Kidney capillary endothelial cell (primary cell): ENCODE results near the gene PTCD2.

ENCODE experiments used
- DNase-seq: peaks from one replicate; pipeline ENCODE4 v3.0.0-alpha.2; 2018; ENCODE audit warnings: low spot score

The PTCD2 gene

GRCh38 chr5:72415616-72416325, 95.6 kb downstream of the PTCD2 start:
- no peak for DNase-seq

DNA sequence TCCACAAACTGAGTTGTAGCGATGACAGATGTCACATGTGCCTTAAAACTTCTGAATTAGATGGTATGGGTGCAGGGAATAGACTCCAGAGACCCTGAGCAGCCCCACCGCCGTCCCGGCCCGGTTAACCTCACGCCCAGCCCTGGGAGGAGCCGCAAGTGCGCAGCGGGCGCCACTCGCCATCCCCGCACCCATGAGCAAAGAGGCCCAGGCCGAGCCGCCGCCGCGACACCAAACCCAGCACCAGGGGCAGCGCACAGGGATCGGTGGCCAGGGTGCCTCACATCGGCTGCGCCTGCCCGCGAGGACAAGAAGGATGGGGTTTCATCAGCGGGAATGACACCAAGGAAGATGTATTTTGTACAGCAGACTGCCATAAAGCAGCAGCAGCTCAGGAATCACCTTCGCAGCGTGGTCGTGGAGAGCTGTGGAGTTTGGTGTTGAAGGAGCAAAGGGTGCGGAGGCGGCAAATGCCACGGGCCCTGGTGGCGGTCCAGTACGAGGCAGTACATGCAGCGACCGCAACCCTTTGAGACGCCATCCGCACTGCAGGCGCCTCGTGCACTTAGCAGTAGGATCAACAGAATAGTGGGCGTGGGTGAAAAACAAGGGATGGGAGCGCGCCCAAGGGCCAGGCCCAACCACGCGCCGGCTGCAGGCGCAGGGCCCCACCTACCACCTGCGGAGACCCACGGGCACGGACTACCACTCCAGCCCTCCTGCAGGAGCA, 97.3 kb downstream of the PTCD2 start:
- no peak for DNase-seq
